ENCODE results near the gene TFAP2A. TPM values are rescaled to one million over a fixed set of nuclear protein-coding genes. Genes with fewer than 3 reads are reported as not detected.

Gene TFAP2A
- total RNA-seq, 1 experiment from 2014 or later = 0.42 TPM

DNA sequence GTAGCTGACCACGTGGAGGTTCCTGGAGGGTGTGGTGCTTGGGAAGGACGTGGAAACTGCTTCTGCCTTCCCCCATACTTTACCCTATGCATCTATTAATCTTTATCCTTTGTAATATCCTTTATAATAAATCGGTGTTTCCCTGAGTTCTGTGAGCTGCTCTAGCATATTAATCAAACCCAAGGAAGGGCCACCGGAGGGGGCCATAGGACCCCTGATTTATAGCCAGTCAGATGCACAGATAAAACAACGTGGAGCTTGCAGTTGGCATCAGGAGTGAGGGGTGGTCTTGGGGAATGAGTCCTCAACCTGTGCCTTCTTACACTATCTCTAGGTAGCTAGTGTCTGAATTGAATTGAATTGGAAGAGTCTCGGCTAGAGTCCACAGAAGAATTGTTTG is 36.5 kb upstream of the TFAP2A start:
- no peak overlapping the region for H3K4me3 Mint-ChIP-seq
- ChIA-PET CTCF (interaction anchor here (0.6 to 2.2 kb wide), 6 partner anchors 11 to 387 kb away, joined by 3 to 49 read pairs (median 4); partner anchors contain the start of genes MAK and PAK1IP1), POLR2A (interaction anchor here (0.6 kb wide), 1 partner anchor 153 kb away, joined by 6 read pairs; no protein-coding TSS in a partner anchor)
- ATAC-seq (no peak; the same call in 1 of the 2 replicates), DNase-seq (ENCODE audit: low spot score) (no peak)
- no peaks in the 10 kb centered on the region for H3K36me3 Mint-ChIP-seq
- TF ChIP-seq TCF7 (CRISPR knock-in tag; IDR thresholded peaks at IDR 0.05; ENCODE audit: low read depth) (no peak), JUN (CRISPR knock-in tag; IDR thresholded peaks at IDR 0.05) (no peak), ELF4 (CRISPR knock-in tag; IDR thresholded peaks at IDR 0.05; ENCODE audit: low read depth) (no peak), TP53 (CRISPR knock-in tag; IDR thresholded peaks at IDR 0.05) (no peak), ZNF232 (CRISPR knock-in tag; IDR thresholded peaks at IDR 0.05) (no peak), KAT7 (CRISPR knock-in tag; IDR thresholded peaks at IDR 0.05; ENCODE audit: borderline replicate concordance) (no peak), OVOL2 (CRISPR knock-in tag; IDR thresholded peaks at IDR 0.05; ENCODE audit: borderline replicate concordance) (no peak), EMX1 (CRISPR knock-in tag; IDR thresholded peaks at IDR 0.05) (no peak)
- TF ChIP-seq, protein P1, sequence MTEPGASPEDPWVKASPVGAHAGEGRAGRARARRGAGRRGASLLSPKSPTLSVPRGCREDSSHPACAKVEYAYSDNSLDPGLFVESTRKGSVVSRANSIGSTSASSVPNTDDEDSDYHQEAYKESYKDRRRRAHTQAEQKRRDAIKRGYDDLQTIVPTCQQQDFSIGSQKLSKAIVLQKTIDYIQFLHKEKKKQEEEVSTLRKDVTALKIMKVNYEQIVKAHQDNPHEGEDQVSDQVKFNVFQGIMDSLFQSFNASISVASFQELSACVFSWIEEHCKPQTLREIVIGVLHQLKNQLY (CRISPR knock-in tag; IDR thresholded peaks at IDR 0.05) = no peak
- TF ChIP-seq, protein P2, sequence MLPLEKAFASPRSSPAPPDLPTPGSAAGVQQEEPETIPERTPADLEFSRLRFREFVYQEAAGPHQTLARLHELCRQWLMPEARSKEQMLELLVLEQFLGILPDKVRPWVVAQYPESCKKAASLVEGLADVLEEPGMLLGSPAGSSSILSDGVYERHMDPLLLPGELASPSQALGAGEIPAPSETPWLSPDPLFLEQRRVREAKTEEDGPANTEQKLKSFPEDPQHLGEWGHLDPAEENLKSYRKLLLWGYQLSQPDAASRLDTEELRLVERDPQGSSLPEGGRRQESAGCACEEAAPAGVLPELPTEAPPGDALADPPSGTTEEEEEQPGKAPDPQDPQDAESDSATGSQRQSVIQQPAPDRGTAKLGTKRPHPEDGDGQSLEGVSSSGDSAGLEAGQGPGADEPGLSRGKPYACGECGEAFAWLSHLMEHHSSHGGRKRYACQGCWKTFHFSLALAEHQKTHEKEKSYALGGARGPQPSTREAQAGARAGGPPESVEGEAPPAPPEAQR (CRISPR knock-in tag; IDR thresholded peaks at IDR 0.05) = no peak
- no peak overlapping the region for H3K27ac Mint-ChIP-seq
- H3K27me3 Mint-ChIP-seq (ENCODE audit: low read depth) = no peaks in the 10 kb centered on the region
- H3K9me3 Mint-ChIP-seq = no peaks in the 10 kb centered on the region
- H3K4me1 Mint-ChIP-seq = no peaks in the 10 kb centered on the region

DNA sequence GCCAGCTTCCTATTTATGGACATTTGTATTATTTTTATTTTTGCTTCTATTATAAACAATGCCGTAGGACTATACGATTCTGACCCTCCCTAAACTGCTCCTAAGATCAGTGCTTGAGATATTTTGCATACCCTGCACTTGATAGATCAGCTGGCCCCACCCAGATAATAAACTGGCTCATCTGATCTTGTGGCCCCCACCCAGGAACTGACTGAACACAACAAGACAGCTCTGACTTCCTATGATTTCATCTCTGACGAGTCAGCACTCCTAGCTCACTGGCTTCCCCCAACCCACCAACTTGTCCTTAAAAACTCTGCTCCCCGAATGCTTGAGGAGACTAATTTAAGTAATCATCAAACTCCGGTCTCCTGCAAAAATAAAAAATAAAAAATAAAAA is 34.9 kb upstream of the TFAP2A start:
- ATAC-seq (no peak), DNase-seq (ENCODE audit: low spot score) (no peak)
- H3K9me3 Mint-ChIP-seq = no peaks in the 10 kb centered on the region
- H3K4me3 Mint-ChIP-seq = no peak overlapping the region
- H3K36me3 Mint-ChIP-seq = no peaks in the 10 kb centered on the region
- H3K27me3 Mint-ChIP-seq (ENCODE audit: low read depth) = no peaks in the 10 kb centered on the region
- no peaks in the 10 kb centered on the region for H3K4me1 Mint-ChIP-seq
- ChIA-PET POLR2A (no interaction called here), CTCF (interaction anchor here (1.9 kb wide), 1 partner anchor 16 kb away, joined by 8 read pairs; no protein-coding TSS in a partner anchor)
- no peak for TF ChIP-seq CBFB (CRISPR knock-in tag; IDR thresholded peaks at IDR 0.05; ENCODE audit: low read depth)
- TF ChIP-seq TP53 (CRISPR knock-in tag; IDR thresholded peaks at IDR 0.05) = no peak
- no peak for TF ChIP-seq FOXJ3 (CRISPR knock-in tag; IDR thresholded peaks at IDR 0.05; ENCODE audit: borderline replicate concordance)
- TF ChIP-seq ETV6 (CRISPR knock-in tag; IDR thresholded peaks at IDR 0.05) = no peak
- TF ChIP-seq, protein P3, sequence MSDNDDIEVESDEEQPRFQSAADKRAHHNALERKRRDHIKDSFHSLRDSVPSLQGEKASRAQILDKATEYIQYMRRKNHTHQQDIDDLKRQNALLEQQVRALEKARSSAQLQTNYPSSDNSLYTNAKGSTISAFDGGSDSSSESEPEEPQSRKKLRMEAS (CRISPR knock-in tag; IDR thresholded peaks at IDR 0.05) = no peak
- no peak overlapping the region for H3K27ac Mint-ChIP-seq

DNA sequence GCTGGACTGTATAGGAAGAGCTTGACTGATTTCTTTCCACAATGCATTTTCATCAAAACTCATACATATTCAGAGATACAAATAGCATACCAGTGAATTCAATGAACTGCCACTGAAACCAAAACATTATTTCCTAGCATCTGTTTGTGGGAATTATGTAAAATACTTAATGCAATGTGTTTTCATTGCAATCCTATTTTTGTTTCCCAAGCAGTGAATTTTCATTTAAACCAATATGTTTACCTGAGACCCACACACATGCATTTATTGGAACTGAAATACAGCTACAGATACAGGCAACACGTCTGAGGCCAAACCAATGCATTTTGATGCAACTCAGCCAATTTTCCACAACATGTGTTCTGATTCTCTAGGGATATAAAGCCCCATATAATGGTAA is 33.2 kb upstream of the TFAP2A start:
- no peaks in the 10 kb centered on the region for H3K4me1 Mint-ChIP-seq
- ChIA-PET POLR2A (no interaction called here), CTCF (no interaction called here)
- no peaks in the 10 kb centered on the region for H3K27me3 Mint-ChIP-seq (ENCODE audit: low read depth)
- H3K9me3 Mint-ChIP-seq = no peaks in the 10 kb centered on the region
- H3K36me3 Mint-ChIP-seq = no peaks in the 10 kb centered on the region
- no peak overlapping the region for H3K27ac Mint-ChIP-seq
- no peak for ATAC-seq
- no peak overlapping the region for H3K4me3 Mint-ChIP-seq
- DNase-seq (ENCODE audit: low spot score) = no peak
- TF ChIP-seq FOXK1 (CRISPR knock-in tag; IDR thresholded peaks at IDR 0.05) (no peak), FOXP1 (CRISPR knock-in tag; IDR thresholded peaks at IDR 0.05; ENCODE audit: borderline replicate concordance) (no peak), SMAD4 (CRISPR knock-in tag; IDR thresholded peaks at IDR 0.05) (no peak), SP1 (CRISPR knock-in tag; conservative IDR thresholded peaks at IDR 0.05) (no peak), NFE2L1 (CRISPR knock-in tag; IDR thresholded peaks at IDR 0.05) (no peak)
- TF ChIP-seq, protein P4, sequence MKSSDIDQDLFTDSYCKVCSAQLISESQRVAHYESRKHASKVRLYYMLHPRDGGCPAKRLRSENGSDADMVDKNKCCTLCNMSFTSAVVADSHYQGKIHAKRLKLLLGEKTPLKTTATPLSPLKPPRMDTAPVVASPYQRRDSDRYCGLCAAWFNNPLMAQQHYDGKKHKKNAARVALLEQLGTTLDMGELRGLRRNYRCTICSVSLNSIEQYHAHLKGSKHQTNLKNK (CRISPR knock-in tag; IDR thresholded peaks at IDR 0.05) = no peak
- TF ChIP-seq, protein P5, sequence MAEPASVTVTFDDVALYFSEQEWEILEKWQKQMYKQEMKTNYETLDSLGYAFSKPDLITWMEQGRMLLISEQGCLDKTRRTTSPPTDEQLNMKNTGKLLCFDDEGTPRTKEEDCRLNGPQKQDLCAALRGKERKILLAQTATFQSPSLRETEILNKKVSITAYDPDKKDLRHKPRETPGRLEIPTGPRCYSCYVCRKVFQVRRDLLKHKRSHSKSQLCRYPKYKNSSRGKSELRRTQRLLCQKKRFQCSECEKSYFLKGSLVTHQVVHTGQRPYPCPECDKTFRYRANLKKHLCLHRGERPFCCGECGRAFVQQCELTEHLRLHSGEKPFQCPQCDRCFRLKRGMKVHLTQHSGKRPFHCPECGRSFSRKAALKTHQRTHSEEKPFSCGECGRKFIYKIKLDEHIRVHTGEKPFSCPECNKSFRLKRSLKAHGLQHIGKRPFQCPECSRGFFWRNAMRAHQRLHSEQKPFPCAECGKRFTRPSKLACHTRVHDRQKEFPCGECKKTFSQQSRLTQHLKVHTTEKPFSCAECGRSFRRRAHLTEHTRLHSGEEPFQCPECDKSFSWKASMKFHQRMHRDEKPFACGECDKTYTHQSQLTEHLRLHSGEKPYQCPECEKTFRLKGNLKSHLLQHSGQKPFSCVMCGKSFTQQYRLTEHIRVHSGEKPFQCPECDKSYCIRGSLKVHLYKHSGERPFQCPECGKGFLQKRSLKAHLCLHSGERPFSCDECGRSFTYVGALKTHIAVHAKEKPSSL (CRISPR knock-in tag; conservative IDR thresholded peaks at IDR 0.05) = no peak
- TF ChIP-seq, protein P6, sequence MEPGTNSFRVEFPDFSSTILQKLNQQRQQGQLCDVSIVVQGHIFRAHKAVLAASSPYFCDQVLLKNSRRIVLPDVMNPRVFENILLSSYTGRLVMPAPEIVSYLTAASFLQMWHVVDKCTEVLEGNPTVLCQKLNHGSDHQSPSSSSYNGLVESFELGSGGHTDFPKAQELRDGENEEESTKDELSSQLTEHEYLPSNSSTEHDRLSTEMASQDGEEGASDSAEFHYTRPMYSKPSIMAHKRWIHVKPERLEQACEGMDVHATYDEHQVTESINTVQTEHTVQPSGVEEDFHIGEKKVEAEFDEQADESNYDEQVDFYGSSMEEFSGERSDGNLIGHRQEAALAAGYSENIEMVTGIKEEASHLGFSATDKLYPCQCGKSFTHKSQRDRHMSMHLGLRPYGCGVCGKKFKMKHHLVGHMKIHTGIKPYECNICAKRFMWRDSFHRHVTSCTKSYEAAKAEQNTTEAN (CRISPR knock-in tag; IDR thresholded peaks at IDR 0.05) = no peak
- TF ChIP-seq, protein P7, sequence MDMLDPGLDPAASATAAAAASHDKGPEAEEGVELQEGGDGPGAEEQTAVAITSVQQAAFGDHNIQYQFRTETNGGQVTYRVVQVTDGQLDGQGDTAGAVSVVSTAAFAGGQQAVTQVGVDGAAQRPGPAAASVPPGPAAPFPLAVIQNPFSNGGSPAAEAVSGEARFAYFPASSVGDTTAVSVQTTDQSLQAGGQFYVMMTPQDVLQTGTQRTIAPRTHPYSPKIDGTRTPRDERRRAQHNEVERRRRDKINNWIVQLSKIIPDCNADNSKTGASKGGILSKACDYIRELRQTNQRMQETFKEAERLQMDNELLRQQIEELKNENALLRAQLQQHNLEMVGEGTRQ (CRISPR knock-in tag; IDR thresholded peaks at IDR 0.05) = no peak

All from WTC11 (cell line).